ENCODE measurements around the gene FBXL5. TPM values are rescaled to one million over a fixed set of nuclear protein-coding genes. Genes with fewer than 3 reads are reported as not detected.

Gene FBXL5
- polyA plus RNA-seq, 1 experiment, result 20.5 TPM

- DNase-seq (ENCODE audit: low read depth), result no peak
- ChIA-PET POLR2A (no interaction called here), CTCF (interaction anchor here (0.5 to 1.0 kb wide), 3 partner anchors 30 to 1546 kb away, joined by 3 to 4 read pairs (median 3); no protein-coding TSS in a partner anchor)
- H3K4me3 ChIP-seq (ENCODE audit: low read depth, low read length), result peak overlapping the region; percentile 83
- TF ChIP-seq CTCF (IDR thresholded peaks at IDR 0.05; ENCODE audit: insufficient read depth, low read depth, low read length), result no peak
- no peaks in the 10 kb centered on the region for H3K36me3 ChIP-seq (ENCODE audit: control insufficient read depth, insufficient read depth, low read length)
- H3K27me3 ChIP-seq (ENCODE audit: control insufficient read depth, insufficient read depth, low read length), result no peaks in the 10 kb centered on the region
These were observed 1.7 kb downstream of the FBXL5 start for GRCh38 chr4:15653420-15653819.

- no peak for DNase-seq (ENCODE audit: low read depth)
- Histone ChIP-seq H3K36me3 (ENCODE audit: control insufficient read depth, insufficient read depth, low read length) (no peaks in the 10 kb centered on the region), H3K4me3 (ENCODE audit: low read depth, low read length) (peak overlapping the region; percentile 83; the same call in 1 of the 2 replicates), H3K27me3 (ENCODE audit: control insufficient read depth, insufficient read depth, low read length) (no peaks in the 10 kb centered on the region)
- ChIA-PET CTCF (interaction anchor here (0.6 to 2.2 kb wide), 5 partner anchors 11 to 1547 kb away, joined by 3 to 14 read pairs (median 5); no protein-coding TSS in a partner anchor), POLR2A (no interaction called here)
- no peak for TF ChIP-seq CTCF (IDR thresholded peaks at IDR 0.05; ENCODE audit: insufficient read depth, low read depth, low read length)
These were observed 2.3 kb downstream of the FBXL5 start for GRCh38 chr4:15652841-15653240.

- TF ChIP-seq CTCF (IDR thresholded peaks at IDR 0.05; ENCODE audit: insufficient read depth, low read depth, low read length), result no peak
- ChIA-PET CTCF (interaction anchor here (0.7 to 2.2 kb wide), 4 partner anchors 10 to 181 kb away, joined by 3 to 14 read pairs (median 6); no protein-coding TSS in a partner anchor), POLR2A (interaction anchor here (0.8 kb wide), 1 partner anchor 25 kb away, joined by 3 read pairs; no protein-coding TSS in a partner anchor)
- no peak for DNase-seq (ENCODE audit: low read depth)
- Histone ChIP-seq H3K36me3 (ENCODE audit: control insufficient read depth, insufficient read depth, low read length) (no peaks in the 10 kb centered on the region), H3K4me3 (ENCODE audit: low read depth, low read length) (no peak overlapping the region), H3K27me3 (ENCODE audit: control insufficient read depth, insufficient read depth, low read length) (no peaks in the 10 kb centered on the region)
These were observed 3.0 kb downstream of the FBXL5 start for GRCh38 chr4:15652191-15652590.

GRCh38 chr4:15651676-15652075 lies 3.5 kb downstream of the FBXL5 start:
- Histone ChIP-seq H3K36me3 (ENCODE audit: control insufficient read depth, insufficient read depth, low read length) (no peaks in the 10 kb centered on the region), H3K4me3 (ENCODE audit: low read depth, low read length) (no peak overlapping the region), H3K27me3 (ENCODE audit: control insufficient read depth, insufficient read depth, low read length) (no peaks in the 10 kb centered on the region)
- no peak for TF ChIP-seq CTCF (IDR thresholded peaks at IDR 0.05; ENCODE audit: insufficient read depth, low read depth, low read length)
- DNase-seq (ENCODE audit: low read depth), result no peak
- POLR2A ChIA-PET, result interaction anchor here (0.8 kb wide), 1 partner anchor 25 kb away, joined by 3 read pairs; no protein-coding TSS in a partner anchor
- CTCF ChIA-PET, result interaction anchor here (1.4 to 2.2 kb wide), 3 partner anchors 10 to 231 kb away, joined by 3 to 14 read pairs (median 4); no protein-coding TSS in a partner anchor

- ChIA-PET POLR2A (no interaction called here), CTCF (interaction anchor here (0.7 to 1.2 kb wide), 4 partner anchors 12 to 419 kb away, joined by 3 to 4 read pairs (median 3); no protein-coding TSS in a partner anchor)
- TF ChIP-seq CTCF (IDR thresholded peaks at IDR 0.05; ENCODE audit: insufficient read depth, low read depth, low read length), result peak; percentile 64
- H3K27me3 ChIP-seq (ENCODE audit: control insufficient read depth, insufficient read depth, low read length), result no peaks in the 10 kb centered on the region
- H3K36me3 ChIP-seq (ENCODE audit: control insufficient read depth, insufficient read depth, low read length), result no peaks in the 10 kb centered on the region
- no peak overlapping the region for H3K4me3 ChIP-seq (ENCODE audit: low read depth, low read length)
- no peak for DNase-seq (ENCODE audit: low read depth)
These were observed 5.1 kb downstream of the FBXL5 start for GRCh38 chr4:15649914-15650545.

All from BJ (cell line).